HG02763 (cell line): Measurements from ENCODE around the gene AOC1.

Experiments
- ATAC-seq: cut with Tn5 transposase; IDR thresholded peaks from one replicate; pipeline ENCODE4 v1.9.1; 2021; ENCODE audit warnings: mild to moderate bottlenecking, moderate library complexity; ENCODE audit not compliant: unreplicated experiment

AOC1 gene

GRCh38 chr7:150831851-150832250 is 20.5 kb upstream of the AOC1 start:
- ATAC-seq = no peak

GRCh38 chr7:150835019-150835418 is 17.3 kb upstream of the AOC1 start:
- ATAC-seq = no peak

- ATAC-seq = no peak
These were observed 16.5 kb upstream of the AOC1 start for GRCh38 chr7:150835702-150836280.

- no peak for ATAC-seq
These were observed 13.2 kb upstream of the AOC1 start for GRCh38 chr7:150838965-150839650.

GRCh38 chr7:150842018-150842417 is 10.3 kb upstream of the AOC1 start:
- no peak for ATAC-seq

- no peak for ATAC-seq
These were observed 9.6 kb upstream of the AOC1 start for GRCh38 chr7:150842716-150843115.

GRCh38 chr7:150845421-150845861 is 6.9 kb upstream of the AOC1 start:
- ATAC-seq = no peak

- ATAC-seq = no peak
These were observed 5.8 kb upstream of the AOC1 start for GRCh38 chr7:150846291-150847115.

- ATAC-seq = no peak
These were observed 4.8 kb upstream of the AOC1 start for GRCh38 chr7:150847536-150847935.

- no peak for ATAC-seq
These were observed 4.2 kb upstream of the AOC1 start for GRCh38 chr7:150848111-150848510.

- ATAC-seq = no peak
These were observed 3.7 kb upstream of the AOC1 start for GRCh38 chr7:150848561-150849115.

- ATAC-seq = no peak
These were observed 3.0 kb upstream of the AOC1 start for GRCh38 chr7:150849204-150849775.

- ATAC-seq = no peak
These were observed 2.0 kb upstream of the AOC1 start for GRCh38 chr7:150850273-150850672.

- no peak for ATAC-seq
These were observed 586 bp upstream of the AOC1 start for GRCh38 chr7:150851492-150852370.

- ATAC-seq = no peak
These were observed 2.0 kb downstream of the AOC1 start for GRCh38 chr7:150854066-150855000.

- ATAC-seq = no peak
These were observed 2.7 kb downstream of the AOC1 start for GRCh38 chr7:150855046-150855445.

- ATAC-seq = no peak
These were observed 3.4 kb downstream of the AOC1 start for GRCh38 chr7:150855476-150856302.
